Esophagus muscularis mucosa (tissue), 4 donors: ENCODE data around the gene PPP4R4. TPM values are rescaled to one million over a fixed set of nuclear protein-coding genes. Genes with fewer than 3 reads are reported as not detected.
A peak's percentile ranks its signal among the peaks of the same experiment; 100 is the strongest.

Experiments used
- DNase-seq: peaks from one replicate; pipeline ENCODE4 v3.0.0-alpha.2; 2017; ENCODE audit errors: extremely low spot score
- H3K27ac ChIP-seq, 4 donors: fragments of 200-600 bp; sonication (generic); replicated peaks in 1 of 4; 1 replicate in 3 of 4; 2 replicates in 1 of 4; pipeline ENCODE4 v1.5.1; 2016 to 2019; ENCODE audit warnings: mild to moderate bottlenecking in 1 of 4
- H3K27me3 ChIP-seq, 4 donors: fragments of 200-600 bp; sonication (generic); one replicate each; pipeline versions ENCODE4 v1.5.1 to v1.6.0; 2016 to 2019
- H3K36me3 ChIP-seq, 4 donors: fragments of 200-600 bp; sonication (generic); one replicate each; pipeline ENCODE4 v1.5.1; 2016 to 2019
- H3K4me1 ChIP-seq, 4 donors: fragments of 200-600 bp; sonication (generic); one replicate each; pipeline ENCODE4 v1.5.1; 2016 to 2019
- H3K4me3 ChIP-seq, 4 donors: fragments of 200-600 bp; sonication (generic); 1 replicate in 2 of 4; 2 replicates in 2 of 4; pipeline ENCODE4 v1.5.1; 2016 to 2019; ENCODE audit warnings: mild to moderate bottlenecking in 4 of 4, moderate library complexity in 1 of 4
- H3K9me3 ChIP-seq, 4 donors: fragments of 200-600 bp; sonication (generic); 1 replicate in 3 of 4; 2 replicates in 1 of 4; pipeline ENCODE4 v1.5.1; 2016 to 2019
- CTCF ChIP-seq, 3 experiments: fragments of 200-600 bp in 2 of 3; fragments of 450-650 bp in 1 of 3; sonication (generic) in 2 of 3; IDR thresholded peaks; one replicate each; pipeline ENCODE4 v1.5.1; 2017 to 2019; ENCODE audit warnings: antibody characterized with exemption in 3 of 3, mild to moderate bottlenecking in 2 of 3, moderate library complexity in 1 of 3
- EP300 ChIP-seq: sonication (generic); formaldehyde crosslinking; IDR thresholded peaks from one replicate; pipeline ENCODE4 v1.6.1; 2017; ENCODE audit warnings: antibody characterized with exemption
- POLR2A ChIP-seq: fragments of 450-650 bp; IDR thresholded peaks from one replicate; pipeline ENCODE4 v1.6.1; 2017; ENCODE audit warnings: antibody characterized with exemption, moderate library complexity, mild to moderate bottlenecking, low read depth
- POLR2AphosphoS5 ChIP-seq, 2 donors: sonication (generic); formaldehyde crosslinking; IDR thresholded peaks; one replicate each; pipeline ENCODE4 v1.6.1; 2017; ENCODE audit warnings: antibody characterized with exemption in 2 of 2
- WGBS: methylation state at CpG from one replicate; pipeline ENCODE4 v1.1.5; 2018; 5-methylcytosine and 5-hydroxymethylcytosine counted together
- intact Hi-C: fragments of 100-400 bp; cut with DNase I; formaldehyde crosslinking; loops from one replicate; pipeline ENCODE4 v1.15.1; 2023
- total RNA-seq, 4 donors: library from RNA; depleted of rRNA; stranded (reverse); fragments of >200 nt; gene quantifications; one replicate each; pipeline versions ENCODE4 v1.1.0 to v1.2.1, GENCODE V29; 2016

The PPP4R4 gene
- total RNA-seq, 4 donors from 2014 or later: 0.19 to 0.83 (median 0.34) TPM; not detected in 1

DNA sequence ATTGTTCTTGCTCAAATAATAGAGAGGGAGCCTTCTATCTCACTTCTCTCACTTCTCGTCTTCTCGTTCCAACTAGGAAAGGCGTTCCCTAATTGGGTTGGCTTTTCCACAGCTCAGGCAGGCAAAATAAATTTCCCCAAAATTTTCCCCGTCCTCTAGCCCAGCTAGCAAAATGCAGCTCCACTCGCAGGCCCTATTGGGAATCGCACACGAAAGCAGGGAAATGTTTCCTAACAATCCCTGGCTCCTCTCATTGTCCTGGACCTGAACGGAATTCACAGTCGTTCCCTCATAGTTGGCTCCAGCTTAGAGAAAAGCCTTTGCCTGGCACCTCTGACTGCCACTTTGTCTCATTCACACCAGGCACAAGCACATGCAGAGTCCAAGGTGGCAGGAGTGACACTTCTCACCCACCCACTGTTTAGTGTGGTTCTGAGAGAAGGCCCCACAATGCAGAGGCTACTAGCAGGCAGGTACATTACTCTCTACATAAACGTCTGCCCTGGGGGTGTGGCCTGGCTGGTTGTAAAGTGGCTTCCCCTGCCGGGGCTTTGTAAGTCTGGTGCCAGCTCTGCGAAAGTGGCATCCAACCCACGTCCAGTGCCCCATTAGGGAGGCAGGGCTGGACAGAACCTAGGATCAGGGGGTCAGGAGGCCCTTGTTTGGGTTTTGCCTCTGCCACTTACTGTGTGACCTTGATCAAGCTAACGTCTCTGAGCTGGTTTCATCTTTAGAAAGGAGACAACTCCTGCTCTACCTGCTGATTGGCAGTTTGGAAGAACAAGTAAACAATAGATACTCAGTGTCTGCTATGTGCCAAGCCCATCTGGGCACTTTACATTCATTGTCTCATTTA lies 114.7 kb downstream of the PPP4R4 start:
- H3K36me3 ChIP-seq: no peaks in the 10 kb centered on the region
- WGBS: 76% methylated on average over 10 of the region's 14 CpGs
- no peak overlapping the region for H3K4me3 ChIP-seq
- H3K9me3 ChIP-seq: no peaks in the 10 kb centered on the region
- H3K4me1 ChIP-seq: no peaks in the 10 kb centered on the region
- H3K27me3 ChIP-seq: peaks cover 0 to 3% (median 0%) of the 10 kb centered on the region in 4 donors
- no peak overlapping the region for H3K27ac ChIP-seq
- intact Hi-C loops: no loop called here
- TF ChIP-seq POLR2AphosphoS5 (IDR thresholded peaks at IDR 0.05): no peak
- TF ChIP-seq CTCF (IDR thresholded peaks at IDR 0.05): no peak
- TF ChIP-seq POLR2A: no peak
- no peak for TF ChIP-seq EP300
- DNase-seq: no peak

DNA sequence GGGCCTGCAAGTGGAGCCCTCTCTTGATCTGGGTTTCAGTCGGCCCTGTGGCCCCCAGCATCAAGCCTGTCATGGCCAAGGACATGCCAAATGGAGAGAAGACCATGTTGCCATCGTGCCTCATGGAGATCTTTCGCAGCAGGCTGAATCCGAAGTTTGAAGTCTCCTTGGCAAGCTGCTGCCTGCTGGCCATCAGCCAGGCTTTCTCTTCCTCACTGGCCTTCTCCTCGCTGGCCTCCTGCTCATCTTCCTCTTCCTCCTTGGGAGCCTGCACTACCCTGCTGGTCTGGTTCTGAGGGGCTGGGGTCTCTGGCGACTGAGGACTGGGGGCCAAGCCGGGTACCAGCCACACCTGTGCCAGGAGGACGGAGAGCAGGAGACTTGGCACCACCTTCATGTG lies 116.1 kb downstream of the PPP4R4 start:
- Histone ChIP-seq H3K36me3 (no peaks in the 10 kb centered on the region), H3K9me3 (no peaks in the 10 kb centered on the region), H3K27ac (no peak overlapping the region), H3K27me3 (peaks cover 0 to 3% (median 0%) of the 10 kb centered on the region in 4 donors), H3K4me1 (no peaks in the 10 kb centered on the region), H3K4me3 (no peak overlapping the region)
- intact Hi-C loops: no loop called here
- no peak for DNase-seq
- WGBS: 76% methylated on average over 7 of the region's 8 CpGs
- TF ChIP-seq EP300: no peak
- TF ChIP-seq POLR2AphosphoS5 (IDR thresholded peaks at IDR 0.05): no peak
- no peak for TF ChIP-seq POLR2A
- no peak for TF ChIP-seq CTCF (IDR thresholded peaks at IDR 0.05)

DNA sequence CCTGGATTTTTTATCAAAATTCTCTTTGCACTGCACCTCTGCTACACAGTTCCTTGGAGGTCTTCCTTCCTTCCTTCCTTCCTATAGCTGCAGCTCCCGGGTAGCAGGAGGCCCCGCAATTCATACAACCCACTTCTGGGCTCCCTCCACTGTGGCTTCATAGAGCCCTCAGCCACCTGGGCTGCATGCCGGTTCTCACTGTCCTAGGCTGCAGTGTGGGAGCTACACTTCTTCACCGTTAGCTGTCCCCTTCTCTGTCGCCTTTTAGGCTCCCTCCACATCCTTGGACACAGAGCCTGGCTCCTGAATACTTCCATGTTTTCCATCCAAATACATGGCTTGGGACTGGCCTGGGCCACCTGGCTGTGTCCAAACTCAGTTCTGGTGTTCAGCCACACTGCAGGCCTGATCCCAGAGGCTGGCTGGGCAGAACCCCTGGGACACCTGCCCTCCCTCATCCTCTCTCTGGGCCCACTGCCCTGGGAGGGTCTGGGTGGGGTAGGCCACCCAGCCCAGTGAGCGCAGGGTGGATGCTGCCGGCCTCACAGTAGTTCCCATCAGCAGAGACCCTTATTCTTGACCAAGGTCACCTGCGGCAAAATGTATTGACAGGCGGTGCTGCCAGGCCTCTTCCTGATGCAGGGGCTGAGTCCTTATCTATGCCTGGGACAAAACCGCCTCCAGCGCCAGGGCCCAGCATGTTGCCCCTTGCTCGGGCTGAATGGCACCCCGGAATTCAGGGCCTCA lies 117.2 kb downstream of the PPP4R4 start:
- no peaks in the 10 kb centered on the region for H3K4me1 ChIP-seq
- TF ChIP-seq EP300 (no peak), POLR2A (no peak), POLR2AphosphoS5 (IDR thresholded peaks at IDR 0.05) (no peak), CTCF (IDR thresholded peaks at IDR 0.05) (no peak)
- 83% methylated on average over 10 of the region's 13 CpGs for WGBS

DNA sequence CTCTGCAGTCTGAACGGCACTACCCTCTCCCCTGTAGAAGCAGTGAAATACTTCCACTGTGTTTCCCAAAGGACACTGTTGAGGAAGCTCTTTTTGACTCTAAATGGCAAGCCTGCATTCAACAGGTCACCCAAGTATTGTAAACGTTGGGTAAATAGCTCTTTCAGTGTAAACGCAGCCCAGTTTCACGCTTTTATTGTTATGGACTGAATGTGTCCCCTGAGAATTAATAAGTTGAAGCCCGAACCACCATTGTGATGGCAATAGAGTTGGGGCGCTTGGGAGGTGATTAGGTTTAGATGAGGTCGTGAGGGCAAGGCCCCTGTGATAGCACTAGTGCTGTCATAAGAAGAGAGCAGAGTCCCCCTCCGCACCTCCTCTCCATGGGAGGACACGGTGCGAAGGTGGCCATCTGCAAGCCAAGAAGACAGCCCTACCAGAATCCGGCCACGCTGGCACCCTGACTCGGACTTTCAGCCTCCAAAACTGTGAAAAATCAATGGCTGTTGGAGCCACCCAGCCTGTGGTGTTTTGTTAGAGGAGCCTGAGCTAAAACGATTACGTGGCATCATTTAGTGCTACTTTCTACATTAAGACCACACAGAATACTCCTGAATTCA lies 117.9 kb downstream of the PPP4R4 start:
- TF ChIP-seq CTCF (IDR thresholded peaks at IDR 0.05): no peak
- no peak for TF ChIP-seq EP300
- no peak for TF ChIP-seq POLR2A
- TF ChIP-seq POLR2AphosphoS5 (IDR thresholded peaks at IDR 0.05): no peak
- intact Hi-C loops: no loop called here
- H3K27ac ChIP-seq: no peak overlapping the region
- H3K4me1 ChIP-seq: no peaks in the 10 kb centered on the region
- no peaks in the 10 kb centered on the region for H3K36me3 ChIP-seq
- no peak overlapping the region for H3K4me3 ChIP-seq
- H3K27me3 ChIP-seq: peaks cover 0 to 3% (median 0%) of the 10 kb centered on the region in 4 donors
- no peaks in the 10 kb centered on the region for H3K9me3 ChIP-seq
- DNase-seq: peak; percentile 82
- 90% methylated on average over 12 of the region's 15 CpGs for WGBS

More for the DNA sequence above, 117.2 kb downstream of the PPP4R4 start:
- Histone ChIP-seq H3K27me3 (peaks cover 0 to 3% (median 0%) of the 10 kb centered on the region in 4 donors), H3K9me3 (no peaks in the 10 kb centered on the region), H3K36me3 (no peaks in the 10 kb centered on the region), H3K4me3 (no peak overlapping the region), H3K27ac (no peak overlapping the region)
- intact Hi-C loops: no loop called here
- DNase-seq: no peak
